ENCODE results near the gene YIPF5. TPM values are rescaled to one million over a fixed set of nuclear protein-coding genes. Genes with fewer than 3 reads are reported as not detected.

YIPF5 gene
- total and polyA plus RNA-seq, 2 of the 4 experiments (the other 2 are of a cell fraction): 64.4 to 172 TPM

- Histone ChIP-seq H3K56ac (ENCODE audit: extremely low read depth, insufficient read depth, low read length) (no peak overlapping the region), H2BK120ac (ENCODE audit: low read depth, low read length) (no peak overlapping the region), H4K5ac (ENCODE audit: low read depth, low read length) (no peak overlapping the region), H2BK20ac (ENCODE audit: low read depth, low read length) (no peak overlapping the region), H3K79me1 (ENCODE audit: low read depth in 1 of 2, low read length in 2 of 2) (no peaks in the 10 kb centered on the region), H3K27ac (ENCODE audit: insufficient read depth, low read length) (no peak overlapping the region), H3K27me3 (ENCODE audit: control insufficient read depth, insufficient read depth, low read length) (no peaks in the 10 kb centered on the region), H2BK5ac (ENCODE audit: low read depth, low read length, poor library complexity, severe bottlenecking) (no peak overlapping the region), H2AK5ac (ENCODE audit: low read depth, low read length) (no peak overlapping the region), H3K4me2 (ENCODE audit: low read depth, low read length) (no peak overlapping the region), H2BK15ac (ENCODE audit: low read depth, low read length) (no peak overlapping the region), H2AFZ (replicated peaks; ENCODE audit: low read length, poor library complexity) (no peak overlapping the region), H4K20me1 (ENCODE audit: insufficient read depth, low read length) (no peaks in the 10 kb centered on the region), H3K18ac (ENCODE audit: low read depth, low read length) (no peak overlapping the region), H3K9me1 (ENCODE audit: insufficient read depth, low read length) (no peaks in the 10 kb centered on the region), H2AK9ac (replicated peaks; ENCODE audit: low read depth, low read length, poor library complexity) (no peak overlapping the region), H3K4ac (ENCODE audit: low read depth, low read length) (no peak overlapping the region), H3K4me1 (ENCODE audit: control insufficient read depth, insufficient read depth, low read length) (peaks cover 13% of the 10 kb centered on the region), H3K23ac (ENCODE audit: low read depth, low read length) (no peak overlapping the region), H3K9me3 (ENCODE audit: control insufficient read depth, insufficient read depth, low read length) (no peaks in the 10 kb centered on the region), H3K4me3 (ENCODE audit: insufficient read depth, low read depth, low read length) (no peak overlapping the region), H3K36me3 (ENCODE audit: control insufficient read depth, insufficient read depth, low read length) (no peaks in the 10 kb centered on the region), H3K14ac (replicated peaks; ENCODE audit: low read depth, low read length) (no peak overlapping the region), H4K91ac (ENCODE audit: insufficient read depth, low read depth, low read length) (no peak overlapping the region), H3K9ac (ENCODE audit: low read depth, low read length) (no peak overlapping the region), H4K8ac (ENCODE audit: low read depth in 2 of 2, low read length in 2 of 2) (no peak overlapping the region)
- no TSS peak for BruUV-seq (replicated peaks)
- intact Hi-C loops (cut with micrococcal nuclease) (no loop called here), in situ Hi-C loops (cut with MboI; ENCODE audit: low sequenced_read_pairs) (loop anchor here (25.0 kb wide), 1 partner anchor 1182 kb away; no protein-coding TSS in a partner anchor), dilution Hi-C loops (cut with HindIII; ENCODE audit: low sequenced_read_pairs, unreplicated experiment) (no loop called here)
- WGBS, 2 experiments (ENCODE audit: extremely low coverage in 2 of 2, insufficient read length in 1 of 2): no CpG with 5 or more reads among the region's 2 CpGs
- ChIA-PET CTCF (no interaction called here), POLR2A (ENCODE audit: unreplicated experiment) (no interaction called here)
- TF ChIP-seq RCOR1 (IDR thresholded peaks at IDR 0.05; ENCODE audit: insufficient replicate concordance, low read length) (no peak), RFX5 (IDR thresholded peaks at IDR 0.05; ENCODE audit: low read depth, low read length) (no peak), BHLHE40 (IDR thresholded peaks at IDR 0.05; ENCODE audit: low read depth, low read length) (no peak), CTCF (conservative IDR thresholded peaks at IDR 0.05; ENCODE audit: low read depth, low read length) (no peak), MXI1 (IDR thresholded peaks at IDR 0.05; ENCODE audit: borderline replicate concordance, low read depth, low read length) (no peak), NFE2L2 (IDR thresholded peaks at IDR 0.05; ENCODE audit: low read depth, low read length) (no peak), USF2 (IDR thresholded peaks at IDR 0.05; ENCODE audit: low read depth, low read length) (no peak), RAD21 (IDR thresholded peaks at IDR 0.05; ENCODE audit: low read length) (no peak), SMC3 (IDR thresholded peaks at IDR 0.05; ENCODE audit: low read depth, low read length) (no peak), CEBPB (IDR thresholded peaks at IDR 0.05; ENCODE audit: low read depth, low read length) (no peak), MAZ (IDR thresholded peaks at IDR 0.05; ENCODE audit: borderline replicate concordance, low read depth, low read length) (no peak), FOS (IDR thresholded peaks at IDR 0.05; ENCODE audit: low read depth, low read length) (no peak), MAFK (IDR thresholded peaks at IDR 0.05; ENCODE audit: low read depth, low read length) (no peak), CHD1 (IDR thresholded peaks at IDR 0.05; ENCODE audit: low read depth, low read length) (no peak), POLR2A (IDR thresholded peaks at IDR 0.05; ENCODE audit: low read depth, low read length) (no peak)
- ATAC-seq (ENCODE audit: low read depth): no peak
- DNase-seq: no peak
Observed at GRCh38 chr5:144194144-144194543, 23.7 kb upstream of the YIPF5 start.

Measured in IMR-90 (cell line).